Measurements from ENCODE around the gene SLC1A3. TPM values are rescaled to one million over a fixed set of nuclear protein-coding genes. Genes with fewer than 3 reads are reported as not detected.
"Not testable (repeated sequence)": the region's sequence is repeated elsewhere in the genome, so short reads cannot be mapped to it uniquely, and the experiment has no call there.

Gene SLC1A3
- total RNA-seq, 1 experiment from 2014 or later = 18.6 TPM

GRCh38 chr5:36587354-36587753, 19.1 kb upstream of the SLC1A3 start:
- no peaks in the 10 kb centered on the region for H3K9me3 ChIP-seq (ENCODE audit: control insufficient read depth, low read depth, low read length)
- no peaks in the 10 kb centered on the region for H3K23me2 ChIP-seq (ENCODE audit: insufficient read length, low read depth, low read length, poor library complexity, severe bottlenecking)
- H3K56ac ChIP-seq (ENCODE audit: insufficient read length, low read depth, low read length) = no peak overlapping the region
- no peaks in the 10 kb centered on the region for H3K9me3 Mint-ChIP-seq
- H2BK120ac ChIP-seq (ENCODE audit: low read depth, low read length, poor library complexity, severe bottlenecking) = no peak overlapping the region
- no peak overlapping the region for H2BK5ac ChIP-seq (ENCODE audit: insufficient read length, low read length)
- no peak overlapping the region for H3K9ac ChIP-seq (ENCODE audit: extremely low read depth, insufficient read length, low read length)
- H4K8ac ChIP-seq (replicated peaks; ENCODE audit: insufficient read length, low read depth, low read length) = no peak overlapping the region
- H4K91ac ChIP-seq (ENCODE audit: insufficient read length, low read depth, low read length) = no peak overlapping the region
- H3K27ac Mint-ChIP-seq = no peak overlapping the region
- no peak overlapping the region for H2BK20ac ChIP-seq (ENCODE audit: low read depth, low read length, poor library complexity, severe bottlenecking)
- H3K14ac ChIP-seq (ENCODE audit: insufficient read depth, low read length) = no peak overlapping the region
- no CpG with 5 or more reads among the region's 3 CpGs for WGBS (ENCODE audit: extremely low coverage, insufficient read length, low lambda C conversion rate)
- H2BK12ac ChIP-seq (ENCODE audit: insufficient read length, low read depth, low read length) = no peak overlapping the region
- no peak overlapping the region for H2BK15ac ChIP-seq (ENCODE audit: low read depth, low read length)
- no peaks in the 10 kb centered on the region for H3K36me3 Mint-ChIP-seq (ENCODE audit: insufficient read depth in 1 of 3, low read depth in 3 of 3)
- no peaks in the 10 kb centered on the region for H3K79me2 ChIP-seq (ENCODE audit: insufficient read depth, low read length)
- H3K27me3 Mint-ChIP-seq (ENCODE audit: low read depth) = peaks cover 3% of the 10 kb centered on the region; the same call in 1 of the 2 replicates
- H4K20me1 ChIP-seq (ENCODE audit: control insufficient read depth, insufficient read depth, insufficient read length) = no peaks in the 10 kb centered on the region
- no peak overlapping the region for H3K4ac ChIP-seq (ENCODE audit: low read depth, low read length)
- no peak overlapping the region for H3T11ph ChIP-seq (ENCODE audit: low read length)
- no peak for DNase-seq
- no peak for TF ChIP-seq CTCF (conservative IDR thresholded peaks at IDR 0.05)
- 0 out of 2 replicates have a peak, but pooled peaks cover 2% of the 10 kb centered on the region for H3K27me3 ChIP-seq (ENCODE audit: insufficient read depth, low read length)
- H3K4me1 ChIP-seq (ENCODE audit: insufficient read depth, low read length) = no peaks in the 10 kb centered on the region
- H4K5ac ChIP-seq (ENCODE audit: insufficient read length, low read depth, low read length) = no peak overlapping the region
- H3K4me2 ChIP-seq (ENCODE audit: insufficient read depth, insufficient read length, low read length) = no peak overlapping the region
- no peak overlapping the region for H2AFZ ChIP-seq (ENCODE audit: low read length)
- no peaks in the 10 kb centered on the region for H3K79me1 ChIP-seq (ENCODE audit: insufficient read depth, low read depth, low read length, poor library complexity, severe bottlenecking)
- H3K23ac ChIP-seq (ENCODE audit: insufficient read length, low read depth, low read length) = no peak overlapping the region
- H3K4me3 Mint-ChIP-seq = no peak overlapping the region
- H3K18ac ChIP-seq (ENCODE audit: insufficient read length, low read depth, low read length) = no peak overlapping the region
- peaks cover 16 to 20% of the 10 kb centered on the region in 2 experiments for H3K4me1 Mint-ChIP-seq
- no peak overlapping the region for H3K27ac ChIP-seq (ENCODE audit: insufficient read length, low read depth, low read length)
- H2AK5ac ChIP-seq (ENCODE audit: insufficient read length, low read length) = no peak overlapping the region

GRCh38 chr5:36589735-36590134, 16.7 kb upstream of the SLC1A3 start:
- H3K14ac ChIP-seq (ENCODE audit: insufficient read depth, low read length); H3K9me3 Mint-ChIP-seq; H2AFZ ChIP-seq (ENCODE audit: low read length); H2BK12ac ChIP-seq (ENCODE audit: insufficient read length, low read depth, low read length); H4K8ac ChIP-seq (replicated peaks; ENCODE audit: insufficient read length, low read depth, low read length); H3K4me3 Mint-ChIP-seq; H3K79me1 ChIP-seq (ENCODE audit: insufficient read depth, low read depth, low read length, poor library complexity, severe bottlenecking); H3K4me1 ChIP-seq (ENCODE audit: insufficient read depth, low read length); H3K23me2 ChIP-seq (ENCODE audit: insufficient read length, low read depth, low read length, poor library complexity, severe bottlenecking); H2BK120ac ChIP-seq (ENCODE audit: low read depth, low read length, poor library complexity, severe bottlenecking); H3T11ph ChIP-seq (ENCODE audit: low read length); H3K36me3 Mint-ChIP-seq (ENCODE audit: insufficient read depth in 1 of 3, low read depth in 3 of 3); H3K4ac ChIP-seq (ENCODE audit: low read depth, low read length); H2BK5ac ChIP-seq (ENCODE audit: insufficient read length, low read length); H3K56ac ChIP-seq (ENCODE audit: insufficient read length, low read depth, low read length); H3K79me2 ChIP-seq (ENCODE audit: insufficient read depth, low read length); H3K4me2 ChIP-seq (ENCODE audit: insufficient read depth, insufficient read length, low read length); H3K27me3 Mint-ChIP-seq (ENCODE audit: low read depth); H4K5ac ChIP-seq (ENCODE audit: insufficient read length, low read depth, low read length); H3K9ac ChIP-seq (ENCODE audit: extremely low read depth, insufficient read length, low read length); H4K20me1 ChIP-seq (ENCODE audit: control insufficient read depth, insufficient read depth, insufficient read length); H2BK20ac ChIP-seq (ENCODE audit: low read depth, low read length, poor library complexity, severe bottlenecking); H3K18ac ChIP-seq (ENCODE audit: insufficient read length, low read depth, low read length); H3K23ac ChIP-seq (ENCODE audit: insufficient read length, low read depth, low read length); H3K27ac ChIP-seq (ENCODE audit: insufficient read length, low read depth, low read length); H2AK5ac ChIP-seq (ENCODE audit: insufficient read length, low read length); H2BK15ac ChIP-seq (ENCODE audit: low read depth, low read length); H4K91ac ChIP-seq (ENCODE audit: insufficient read length, low read depth, low read length); DNase-seq; H3K27ac Mint-ChIP-seq; H3K9me3 ChIP-seq (ENCODE audit: control insufficient read depth, low read depth, low read length); H3K27me3 ChIP-seq (ENCODE audit: insufficient read depth, low read length): not testable (repeated sequence)
- no CpG with 5 or more reads among the region's 4 CpGs for WGBS (ENCODE audit: extremely low coverage, insufficient read length, low lambda C conversion rate)
- H3K4me1 Mint-ChIP-seq = peaks cover 21 to 28% of the 10 kb centered on the region in 2 experiments

All from H9 (cell line).